ENCODE data around the gene NDUFAF8.

Gene NDUFAF8

GRCh38 chr17:81251709-81252301 lies 12.7 kb downstream of the NDUFAF8 start:
- DNase-seq (ENCODE audit: low read depth) = no peak

- no peak for DNase-seq (ENCODE audit: low read depth)
These were observed 13.3 kb downstream of the NDUFAF8 start for GRCh38 chr17:81252326-81252986.

DNA sequence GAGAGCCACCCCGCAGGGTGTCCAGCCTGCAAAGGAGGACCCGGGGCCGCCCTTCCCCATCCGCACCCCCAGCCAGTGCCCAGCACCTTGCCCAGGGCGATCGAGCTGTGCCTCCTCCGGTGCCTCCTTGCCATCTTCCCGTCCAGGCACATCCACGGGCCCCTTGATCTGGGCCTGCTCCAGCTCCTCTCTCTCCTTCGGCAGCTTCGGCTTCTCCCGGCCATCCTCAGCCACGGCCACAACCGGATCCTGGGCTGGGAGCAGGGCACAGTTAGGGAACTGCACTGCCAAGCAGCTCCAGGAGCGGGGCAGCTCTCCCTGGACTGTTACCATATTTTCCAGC lies 13.8 kb downstream of the NDUFAF8 start:
- no peak for DNase-seq (ENCODE audit: low read depth)

DNA sequence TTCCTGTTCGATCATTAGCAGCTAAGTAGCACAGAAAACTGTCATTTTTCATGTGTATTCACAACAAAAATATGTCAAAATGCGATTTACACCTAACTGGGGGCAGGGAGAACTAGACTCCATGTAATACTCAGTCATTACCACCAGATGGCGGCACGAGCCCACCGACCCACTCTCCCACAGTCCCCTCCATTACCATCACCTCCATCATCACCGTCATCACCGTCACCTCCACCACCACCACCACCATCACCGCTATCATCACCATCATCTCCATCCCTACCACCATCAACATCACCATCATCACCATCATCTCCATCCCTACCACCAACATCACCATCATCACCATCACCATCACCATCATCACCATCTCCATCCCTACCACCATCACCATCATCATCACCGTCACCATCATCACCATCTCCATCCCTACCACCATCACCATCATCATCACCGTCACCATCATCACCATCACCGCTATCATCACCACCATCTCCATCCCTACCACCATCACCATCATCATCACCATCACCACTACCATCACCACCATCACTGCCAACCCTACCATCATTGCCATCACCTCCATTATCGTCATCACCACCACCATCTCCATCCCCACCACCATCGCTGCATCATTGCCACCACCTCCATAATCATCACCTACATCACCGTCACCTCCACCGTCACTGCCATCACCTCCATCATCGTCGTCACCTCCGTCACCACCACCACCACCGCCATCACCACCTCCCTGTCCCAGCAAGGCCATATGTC lies 14.4 kb downstream of the NDUFAF8 start:
- DNase-seq (ENCODE audit: low read depth) = no peak

- no peak for DNase-seq (ENCODE audit: low read depth)
These were observed 16.0 kb downstream of the NDUFAF8 start for GRCh38 chr17:81254955-81255717.

- DNase-seq (ENCODE audit: low read depth) = no peak
These were observed 17.5 kb downstream of the NDUFAF8 start for GRCh38 chr17:81256616-81257015.

GRCh38 chr17:81257533-81257932 lies 18.4 kb downstream of the NDUFAF8 start:
- no peak for DNase-seq (ENCODE audit: low read depth)

GRCh38 chr17:81258292-81258691 lies 19.2 kb downstream of the NDUFAF8 start:
- DNase-seq (ENCODE audit: low read depth) = no peak

- no peak for DNase-seq (ENCODE audit: low read depth)
These were observed 20.0 kb downstream of the NDUFAF8 start for GRCh38 chr17:81259058-81259605.

- DNase-seq (ENCODE audit: low read depth) = no peak
These were observed 21.1 kb downstream of the NDUFAF8 start for GRCh38 chr17:81260171-81260570.

- DNase-seq (ENCODE audit: low read depth) = no peak
These were observed 21.5 kb downstream of the NDUFAF8 start for GRCh38 chr17:81260641-81261040.

GRCh38 chr17:81261096-81261495 lies 22.0 kb downstream of the NDUFAF8 start:
- DNase-seq (ENCODE audit: low read depth) = no peak

DNA sequence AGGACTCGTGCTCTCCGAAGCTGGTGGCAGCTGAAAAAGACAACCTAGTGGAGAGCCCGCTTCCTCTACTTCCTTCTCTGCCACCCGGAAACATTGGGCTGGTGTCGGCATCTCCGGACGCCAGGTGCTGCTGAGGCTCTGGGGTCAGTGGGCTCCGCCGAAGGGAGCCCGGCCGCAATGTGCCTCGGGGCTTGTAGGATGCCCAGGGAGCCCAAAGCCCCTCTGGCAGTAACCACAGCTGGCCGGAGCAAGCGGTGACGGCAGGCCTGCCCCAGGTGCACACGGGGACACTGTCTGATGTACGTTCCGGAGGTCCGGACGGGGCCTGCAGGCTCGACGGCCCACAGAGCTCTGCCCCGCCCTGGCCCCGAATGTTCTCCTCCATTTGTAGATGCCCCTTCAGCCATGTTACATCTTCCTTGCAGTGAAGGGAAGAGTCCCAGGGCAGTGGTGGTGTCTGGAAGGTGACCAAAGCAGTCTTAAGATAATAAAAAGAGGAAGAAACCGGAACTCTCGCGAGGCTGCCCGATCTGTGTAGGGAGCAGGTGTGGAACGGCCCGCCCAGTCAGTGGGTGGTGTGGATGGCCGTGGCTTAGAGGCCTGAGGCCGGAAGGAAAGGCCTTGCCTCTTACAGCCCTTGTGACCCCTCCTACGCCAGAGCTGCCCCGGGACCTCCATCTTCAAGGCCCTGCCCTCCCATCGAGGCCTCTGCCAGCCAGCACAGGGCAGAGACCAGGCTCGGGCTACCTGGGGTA lies 22.6 kb downstream of the NDUFAF8 start:
- no peak for DNase-seq (ENCODE audit: low read depth)

DNA sequence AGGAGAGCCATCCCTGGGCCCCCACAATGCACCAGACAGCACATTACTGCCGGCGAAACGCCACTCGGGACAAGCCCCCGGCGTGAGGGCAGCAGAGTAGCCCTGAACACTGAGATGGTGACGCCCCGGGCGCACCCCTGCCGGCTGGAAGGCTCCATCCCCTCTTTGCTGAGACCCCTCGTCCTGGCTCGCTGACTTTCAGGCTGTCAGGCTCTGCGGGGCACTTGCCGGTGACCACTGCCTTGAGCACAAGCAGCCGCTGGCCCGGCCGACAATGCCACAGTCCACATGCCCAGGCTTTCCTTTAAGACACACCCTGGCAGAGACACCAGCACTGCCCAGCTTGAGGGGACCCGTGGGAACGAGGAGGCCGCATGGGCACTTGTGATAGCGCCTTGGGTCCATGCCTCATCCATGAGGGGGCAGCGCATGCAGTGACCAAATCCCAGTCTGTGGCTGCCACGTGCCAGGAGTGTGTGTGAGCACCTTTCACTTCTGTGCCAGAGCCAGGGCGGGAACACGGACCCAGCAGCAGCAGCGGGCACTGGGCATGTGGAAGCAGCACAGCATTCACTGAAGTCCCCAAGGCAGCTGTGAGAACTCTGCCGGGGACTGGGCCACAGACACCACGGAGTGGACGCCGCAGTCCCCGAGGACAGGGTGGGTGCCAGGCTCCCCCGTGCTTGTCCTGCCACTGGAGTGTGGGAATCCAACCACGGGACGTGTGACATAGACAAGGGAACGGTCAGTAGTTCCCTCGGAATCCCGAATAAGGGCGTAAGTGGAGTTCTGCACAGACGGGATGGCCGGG lies 24.5 kb downstream of the NDUFAF8 start:
- DNase-seq (ENCODE audit: low read depth) = no peak

DNA sequence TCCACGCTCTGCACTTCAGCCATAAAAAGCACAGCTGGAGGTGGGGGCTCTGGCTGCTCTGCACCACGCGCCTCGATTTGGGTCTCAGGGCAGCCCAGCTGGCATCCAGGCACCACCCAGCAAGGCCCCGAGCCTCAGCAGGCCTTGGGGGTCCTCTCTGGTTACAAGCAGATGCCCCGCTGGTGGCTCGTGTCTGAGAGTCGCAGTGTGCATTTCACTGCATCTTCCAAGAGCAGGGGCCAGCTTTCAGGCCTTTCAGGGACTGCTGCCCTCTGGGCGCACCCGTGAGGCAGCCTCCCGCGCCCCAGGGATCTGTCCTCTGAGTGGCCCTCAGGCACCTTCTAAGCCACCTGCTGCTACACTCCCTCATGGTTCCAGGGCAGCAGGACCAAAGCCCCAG lies 25.5 kb downstream of the NDUFAF8 start:
- DNase-seq (ENCODE audit: low read depth) = no peak

DNA sequence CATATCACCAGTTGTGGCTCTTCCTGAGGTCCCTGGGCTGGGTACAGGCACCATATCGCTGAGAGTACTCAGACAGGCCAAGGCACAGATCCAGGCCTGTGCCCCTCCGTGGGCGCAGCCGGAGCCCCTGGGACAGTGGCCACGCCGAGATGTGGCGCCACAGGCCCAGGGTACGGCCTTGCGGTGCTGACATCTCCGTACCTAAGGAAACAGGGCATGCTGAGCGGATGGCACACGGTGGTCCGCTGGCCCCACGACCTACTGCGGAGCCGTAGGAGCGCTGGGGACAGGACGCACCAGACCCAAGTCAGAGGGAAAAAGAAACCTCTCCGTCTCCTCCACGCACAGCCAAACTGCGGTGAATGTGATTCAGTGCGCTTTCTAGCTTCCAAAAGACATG lies 26.5 kb downstream of the NDUFAF8 start:
- no peak for DNase-seq (ENCODE audit: low read depth)

DNA sequence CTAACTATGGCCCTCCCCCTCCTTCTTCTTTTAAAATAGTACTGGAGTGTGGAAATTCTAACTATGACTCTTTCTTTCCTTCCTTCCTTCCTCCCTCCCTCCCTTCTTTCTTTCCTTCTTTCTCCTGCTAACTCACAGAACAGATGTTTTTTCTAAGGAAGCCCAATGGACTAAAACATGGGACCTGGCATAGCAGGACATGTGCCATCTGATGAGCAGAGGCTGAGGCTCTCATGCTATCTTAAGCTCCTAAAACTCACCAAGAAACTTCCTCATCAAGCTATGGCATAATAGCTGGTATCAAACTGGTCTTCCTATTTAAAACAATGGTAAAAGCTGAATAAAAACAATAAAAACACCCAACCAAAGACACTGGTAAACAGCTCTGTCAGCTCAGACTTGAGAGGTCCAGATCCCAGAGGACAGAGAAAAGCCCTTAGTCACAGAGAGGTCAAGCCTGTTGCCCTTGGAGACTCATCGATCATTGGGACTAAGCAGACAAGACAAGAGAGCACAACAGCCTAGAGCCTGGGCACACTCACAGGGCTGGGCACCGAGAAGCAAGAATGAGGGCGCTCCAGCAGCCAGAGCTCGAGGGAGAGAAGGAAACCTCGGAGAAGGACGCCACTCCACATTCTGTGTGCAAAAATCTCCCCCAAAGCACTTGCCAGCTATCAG lies 28.4 kb downstream of the NDUFAF8 start:
- no peak for DNase-seq (ENCODE audit: low read depth)

- no peak for DNase-seq (ENCODE audit: low read depth)
These were observed 31.2 kb downstream of the NDUFAF8 start for GRCh38 chr17:81270279-81270678.

GRCh38 chr17:81271226-81271625 lies 32.1 kb downstream of the NDUFAF8 start:
- no peak for DNase-seq (ENCODE audit: low read depth)

GRCh38 chr17:81272616-81273015 lies 33.5 kb downstream of the NDUFAF8 start:
- DNase-seq (ENCODE audit: low read depth) = no peak

Measured in HS-27A (cell line).